Tibial nerve (tissue), 4 donors: ENCODE results near the gene ATP5F1C. TPM values are rescaled to one million over a fixed set of nuclear protein-coding genes. Genes with fewer than 3 reads are reported as not detected.
"Not testable (repeated sequence)": the region's sequence is repeated elsewhere in the genome, so short reads cannot be mapped to it uniquely, and the experiment has no call there.

ENCODE experiments used
- DNase-seq, 2 donors: peaks; one replicate each; pipeline ENCODE4 v3.0.0-alpha.2; 2019; ENCODE audit warnings: low spot score in 2 of 2
- H3K27ac ChIP-seq, 4 donors: fragments of 200-600 bp; sonication (generic) in 3 of 4; one replicate each; pipeline ENCODE4 v1.5.1; 2017 to 2019; ENCODE audit warnings: mild to moderate bottlenecking in 1 of 4
- H3K27me3 ChIP-seq, 2 donors: fragments of 200-600 bp; sonication (generic) in 1 of 2; one replicate each; pipeline versions ENCODE4 v1.5.1 to v1.6.0; 2017 to 2019
- H3K36me3 ChIP-seq, 3 donors: fragments of 200-600 bp; sonication (generic); one replicate each; pipeline ENCODE4 v1.5.1; 2018 to 2019
- H3K4me1 ChIP-seq, 4 donors: fragments of 200-600 bp; sonication (generic) in 3 of 4; one replicate each; pipeline ENCODE4 v1.5.1; 2017 to 2019
- H3K4me3 ChIP-seq, 4 donors: fragments of 200-600 bp; sonication (generic) in 3 of 4; one replicate each; pipeline ENCODE4 v1.5.1; 2017 to 2019; ENCODE audit warnings: mild to moderate bottlenecking in 1 of 4, moderate library complexity in 1 of 4
- H3K9me3 ChIP-seq, 4 donors: fragments of 200-600 bp; sonication (generic) in 3 of 4; one replicate each; pipeline ENCODE4 v1.5.1; 2017 to 2019
- CTCF ChIP-seq, 5 experiments: fragments of 200-600 bp in 3 of 5; fragments of 450-650 bp in 2 of 5; sonication (generic) in 3 of 5; IDR thresholded peaks; one replicate each; pipeline ENCODE4 v1.5.1; 2016 to 2019; ENCODE audit warnings: antibody characterized with exemption in 5 of 5, mild to moderate bottlenecking in 3 of 5, moderate library complexity in 2 of 5
- EP300 ChIP-seq, 2 donors: sonication (generic); formaldehyde crosslinking; IDR thresholded peaks; one replicate each; pipeline ENCODE4 v1.6.1; 2017; ENCODE audit warnings: antibody characterized with exemption in 2 of 2, mild to moderate bottlenecking in 1 of 2
- POLR2A ChIP-seq, 2 donors: fragments of 450-650 bp; IDR thresholded peaks; one replicate each; pipeline ENCODE4 v1.6.1; 2017; ENCODE audit warnings: antibody characterized with exemption in 2 of 2, mild to moderate bottlenecking in 2 of 2, moderate library complexity in 2 of 2
- WGBS, 2 donors: methylation state at CpG; one replicate each; pipeline ENCODE4 v1.1.5; 2018; 5-methylcytosine and 5-hydroxymethylcytosine counted together
- total RNA-seq, 4 donors: library from RNA; depleted of rRNA; stranded (reverse); fragments of >200 nt; gene quantifications; one replicate each; pipeline ENCODE4 v1.1.0, GENCODE V29; 2016

Gene ATP5F1C
- total RNA-seq, 4 donors from 2014 or later: 138 to 224 (median 171) TPM

GRCh38 chr10:7767209-7767608 is 20.8 kb upstream of the ATP5F1C start:
- 90 to 93% methylated on average over 10 of the region's 10 CpGs for WGBS, 2 donors
- DNase-seq: no peak
- no peak overlapping the region for H3K27ac ChIP-seq
- H3K27me3 ChIP-seq: no peaks in the 10 kb centered on the region
- no peaks in the 10 kb centered on the region for H3K9me3 ChIP-seq
- peaks cover 0 to 97% (median 4%) of the 10 kb centered on the region in 3 donors for H3K36me3 ChIP-seq
- H3K4me3 ChIP-seq: no peak overlapping the region
- TF ChIP-seq EP300 (IDR thresholded peaks at IDR 0.05): no peak
- no peak for TF ChIP-seq CTCF (IDR thresholded peaks at IDR 0.05)
- TF ChIP-seq POLR2A (IDR thresholded peaks at IDR 0.05): no peak
- H3K4me1 ChIP-seq: peaks cover 0 to 15% (median 0%) of the 10 kb centered on the region in 4 donors

GRCh38 chr10:7768417-7768816 is 19.6 kb upstream of the ATP5F1C start:
- Histone ChIP-seq H3K36me3 (peaks cover 0 to 93% (median 0%) of the 10 kb centered on the region in 3 donors), H3K9me3 (no peaks in the 10 kb centered on the region), H3K4me1 (peaks cover 0 to 12% (median 0%) of the 10 kb centered on the region in 4 donors), H3K27me3 (no peaks in the 10 kb centered on the region), H3K4me3 (no peak overlapping the region), H3K27ac (no peak overlapping the region)
- TF ChIP-seq EP300 (IDR thresholded peaks at IDR 0.05) (no peak), CTCF (IDR thresholded peaks at IDR 0.05) (no peak), POLR2A (IDR thresholded peaks at IDR 0.05) (no peak)
- WGBS, 2 donors: 94 to 97% methylated on average over 7 of the region's 7 CpGs
- no peak for DNase-seq

GRCh38 chr10:7773845-7774801 is 13.9 kb upstream of the ATP5F1C start:
- H3K4me1 ChIP-seq: no peaks in the 10 kb centered on the region
- no peaks in the 10 kb centered on the region for H3K27me3 ChIP-seq
- no peaks in the 10 kb centered on the region for H3K9me3 ChIP-seq
- DNase-seq: no peak
- 76 to 77% methylated on average over 10 of the region's 10 CpGs for WGBS, 2 donors
- H3K27ac ChIP-seq: no peak overlapping the region
- no peak for TF ChIP-seq POLR2A (IDR thresholded peaks at IDR 0.05)
- TF ChIP-seq EP300 (IDR thresholded peaks at IDR 0.05): no peak
- TF ChIP-seq CTCF (IDR thresholded peaks at IDR 0.05): no peak
- H3K4me3 ChIP-seq: no peak overlapping the region
- H3K36me3 ChIP-seq: peaks cover 0 to 94% (median 10%) of the 10 kb centered on the region in 3 donors

GRCh38 chr10:7776777-7777176 is 11.2 kb upstream of the ATP5F1C start:
- no peaks in the 10 kb centered on the region for H3K9me3 ChIP-seq
- DNase-seq: no peak
- H3K4me1 ChIP-seq: no peaks in the 10 kb centered on the region
- WGBS, 2 donors: 93 to 100% methylated on average over 2 of the region's 2 CpGs
- TF ChIP-seq CTCF (IDR thresholded peaks at IDR 0.05) (no peak), EP300 (IDR thresholded peaks at IDR 0.05) (no peak), POLR2A (IDR thresholded peaks at IDR 0.05) (no peak)
- H3K36me3 ChIP-seq: peaks cover 3 to 95% (median 10%) of the 10 kb centered on the region in 3 donors
- no peaks in the 10 kb centered on the region for H3K27me3 ChIP-seq
- no peak overlapping the region for H3K27ac ChIP-seq
- no peak overlapping the region for H3K4me3 ChIP-seq

- not testable (repeated sequence) for H3K4me3 ChIP-seq, H3K27ac ChIP-seq, H3K9me3 ChIP-seq, H3K27me3 ChIP-seq, DNase-seq
- Histone ChIP-seq H3K36me3 (peaks cover 3 to 65% (median 10%) of the 10 kb centered on the region in 3 donors), H3K4me1 (peaks cover 0 to 32% (median 7%) of the 10 kb centered on the region in 4 donors)
- 81 to 89% methylated on average over 6 of the region's 6 CpGs for WGBS, 2 donors
Measured at GRCh38 chr10:7782194-7782593, 5.8 kb upstream of the ATP5F1C start.
